Loucy (cell line): ENCODE results near the gene PANK4.

Experiments used
- EZH2phosphoT487 ChIP-seq: fragments of 200-600 bp; IDR thresholded peaks from 2 replicates; pipeline ENCODE4 v1.6.1; 2018; ENCODE audit warnings: antibody characterized with exemption, mild to moderate bottlenecking, moderate library complexity, borderline replicate concordance
- TF ChIP-seq, protein P1 (sequence below): fragments of 200-600 bp; sonication (generic); conservative IDR thresholded peaks from 2 replicates; pipeline ENCODE4 v1.5.1; 2014; ENCODE audit warnings: mild to moderate bottlenecking, antibody characterized with exemption, low read length

DNA sequence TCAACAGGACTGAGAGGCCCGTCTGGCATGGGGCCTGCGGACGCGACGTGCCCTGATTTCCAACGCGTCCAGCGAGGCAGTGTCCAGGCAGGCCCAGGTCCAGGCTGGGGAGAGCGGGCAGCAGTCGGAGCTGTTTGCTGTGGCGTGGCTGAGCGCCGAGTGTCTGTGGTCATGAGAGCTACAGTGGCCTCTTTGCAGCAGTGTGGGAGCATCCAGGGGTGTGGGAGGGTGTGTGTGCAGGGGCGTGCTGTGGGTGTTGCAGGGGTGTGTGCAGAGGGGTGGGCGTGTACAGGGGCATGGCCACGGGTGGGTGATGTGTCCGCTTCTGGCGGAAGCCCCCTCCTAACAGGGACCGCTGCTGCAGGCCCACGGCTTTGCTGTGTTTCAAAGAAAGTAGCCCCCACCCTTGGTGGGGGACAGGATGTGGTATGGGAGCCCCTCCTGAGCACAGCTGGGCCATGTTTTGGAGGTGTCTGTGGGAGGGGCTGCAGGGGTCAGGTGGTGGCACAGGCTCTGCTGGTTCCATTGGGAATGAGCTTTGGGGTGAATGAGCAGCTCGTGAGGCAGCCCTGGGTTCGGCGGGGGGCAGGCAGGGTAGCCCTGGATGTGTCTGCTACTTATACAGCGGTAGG lies 32.6 kb downstream of the PANK4 start:
- TF ChIP-seq, protein P1, sequence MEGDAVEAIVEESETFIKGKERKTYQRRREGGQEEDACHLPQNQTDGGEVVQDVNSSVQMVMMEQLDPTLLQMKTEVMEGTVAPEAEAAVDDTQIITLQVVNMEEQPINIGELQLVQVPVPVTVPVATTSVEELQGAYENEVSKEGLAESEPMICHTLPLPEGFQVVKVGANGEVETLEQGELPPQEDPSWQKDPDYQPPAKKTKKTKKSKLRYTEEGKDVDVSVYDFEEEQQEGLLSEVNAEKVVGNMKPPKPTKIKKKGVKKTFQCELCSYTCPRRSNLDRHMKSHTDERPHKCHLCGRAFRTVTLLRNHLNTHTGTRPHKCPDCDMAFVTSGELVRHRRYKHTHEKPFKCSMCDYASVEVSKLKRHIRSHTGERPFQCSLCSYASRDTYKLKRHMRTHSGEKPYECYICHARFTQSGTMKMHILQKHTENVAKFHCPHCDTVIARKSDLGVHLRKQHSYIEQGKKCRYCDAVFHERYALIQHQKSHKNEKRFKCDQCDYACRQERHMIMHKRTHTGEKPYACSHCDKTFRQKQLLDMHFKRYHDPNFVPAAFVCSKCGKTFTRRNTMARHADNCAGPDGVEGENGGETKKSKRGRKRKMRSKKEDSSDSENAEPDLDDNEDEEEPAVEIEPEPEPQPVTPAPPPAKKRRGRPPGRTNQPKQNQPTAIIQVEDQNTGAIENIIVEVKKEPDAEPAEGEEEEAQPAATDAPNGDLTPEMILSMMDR, result no peak
- no peak for TF ChIP-seq EZH2phosphoT487
